Measurements from ENCODE around the gene SHISA7. TPM values are rescaled to one million over a fixed set of nuclear protein-coding genes. Genes with fewer than 3 reads are reported as not detected.

Gene SHISA7
- polyA plus RNA-seq, 1 of the 3 experiments (the other 2 are of a cell fraction) = 0.02 TPM

DNA sequence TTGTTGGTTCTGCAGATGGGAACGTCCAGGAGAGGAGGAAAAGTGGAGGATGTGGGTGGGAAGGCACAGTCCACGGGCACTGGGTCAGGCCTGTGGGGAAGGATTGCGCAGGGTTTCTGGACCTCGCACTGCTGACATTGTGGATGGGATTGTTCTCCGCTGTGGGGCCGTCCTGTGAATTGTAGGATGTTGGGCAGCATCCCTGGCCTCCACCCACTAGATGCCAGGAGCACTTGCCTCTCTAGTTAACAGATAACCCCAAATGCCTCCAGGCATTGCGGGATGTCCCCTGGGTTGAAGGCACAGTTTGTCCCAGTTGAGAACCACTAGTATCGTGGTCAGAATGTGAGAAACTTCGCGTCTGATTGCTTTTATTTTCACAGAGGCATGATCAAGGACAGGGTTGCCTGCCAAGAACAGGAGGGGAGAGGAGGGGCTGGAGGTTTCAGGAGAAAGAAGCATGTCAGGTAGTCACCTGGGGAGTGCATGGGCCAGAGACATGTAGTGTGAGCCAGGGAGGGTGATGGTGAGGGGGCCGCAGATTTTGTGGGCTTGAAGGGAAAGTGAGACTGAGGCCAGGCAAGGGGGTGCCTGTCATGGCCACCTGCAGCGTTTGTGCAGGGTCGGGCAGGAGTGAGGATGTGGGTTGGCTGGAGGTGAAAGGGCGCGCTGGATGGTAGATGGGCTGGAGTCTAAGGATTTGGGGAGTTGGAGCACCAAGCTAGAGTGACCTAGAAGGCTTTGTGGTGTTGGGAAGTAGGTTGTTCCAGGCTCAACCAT, 36.5 kb upstream of the SHISA7 start:
- Histone ChIP-seq H3K4me2 (no peak overlapping the region), H3K9ac (no peak overlapping the region), H3K4me3 (ENCODE audit: low read depth in 2 of 2, low read length in 1 of 2) (no peak overlapping the region), H3K27me3 (ENCODE audit: insufficient read depth) (no peaks in the 10 kb centered on the region), H3K4me1 (ENCODE audit: control insufficient read depth in 1 of 2, insufficient read depth in 2 of 2, low read depth in 1 of 2, low read length in 1 of 2) (peaks cover 17 to 23% of the 10 kb centered on the region in 2 experiments; a peak in 3 of 4 replicates), H3K79me2 (ENCODE audit: insufficient read depth) (peaks cover 35% of the 10 kb centered on the region), H3K9me3 (no peaks in the 10 kb centered on the region), H3F3A (replicated peaks; ENCODE audit: insufficient read depth) (peaks cover 6% of the 10 kb centered on the region), H3K27ac (ENCODE audit: low read depth in 2 of 2, low read length in 1 of 2) (no peak overlapping the region), H2AFZ (ENCODE audit: low read depth) (no peak overlapping the region), H4K20me1 (ENCODE audit: insufficient read depth) (no peaks in the 10 kb centered on the region), H3K9me2 (no peaks in the 10 kb centered on the region), H3K36me3 (replicated peaks in 1 of 2; ENCODE audit: control insufficient read depth in 1 of 2, insufficient read depth in 2 of 2, low read length in 1 of 2) (peaks cover 0 to 7% of the 10 kb centered on the region in 2 experiments)
- ChIA-PET CTCF (interaction anchor here (5.7 to 7.8 kb wide), 2 partner anchors 12 to 24 kb away, joined by 45 to 46 read pairs; no protein-coding TSS in a partner anchor), POLR2A (no interaction called here)
- no peak for TF ChIP-seq YY1 (IDR thresholded peaks at IDR 0.05; ENCODE audit: low read depth)
- TF ChIP-seq TAF1 (IDR thresholded peaks at IDR 0.05; ENCODE audit: borderline replicate concordance, low read depth, low read length) = no peak
- no peak for TF ChIP-seq RCOR1 (IDR thresholded peaks at IDR 0.05; ENCODE audit: low read length)
- no peak for DNase-seq
- WGBS (ENCODE audit: low lambda C conversion rate) = 88% methylated on average over 12 of the region's 15 CpGs

DNA sequence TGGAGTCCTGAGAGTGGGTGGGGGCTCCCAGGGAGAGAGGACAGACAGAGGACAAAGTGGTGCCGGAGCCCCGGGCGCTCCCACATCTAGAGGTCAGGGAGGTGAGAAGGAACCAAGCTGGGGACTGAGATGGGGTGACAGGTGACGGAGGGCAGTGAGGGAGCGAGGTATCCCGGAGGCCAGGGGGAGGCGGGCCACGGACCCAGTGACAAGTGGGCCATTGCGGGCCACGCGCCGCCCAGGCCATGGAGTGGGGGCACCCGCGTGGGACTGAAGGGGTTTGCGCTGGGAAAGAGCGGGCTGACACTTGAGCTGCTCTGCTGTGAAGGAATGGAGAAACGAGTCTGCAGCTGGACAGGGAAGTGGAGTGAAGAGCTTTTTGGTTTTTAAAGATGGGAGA, 35.9 kb upstream of the SHISA7 start:
- Histone ChIP-seq H3K9ac (no peak overlapping the region), H2AFZ (ENCODE audit: low read depth) (no peak overlapping the region), H3K4me2 (no peak overlapping the region), H3F3A (replicated peaks; ENCODE audit: insufficient read depth) (peaks cover 11% of the 10 kb centered on the region), H3K4me1 (ENCODE audit: control insufficient read depth in 1 of 2, insufficient read depth in 2 of 2, low read depth in 1 of 2, low read length in 1 of 2) (peaks cover 11 to 17% of the 10 kb centered on the region in 2 experiments; a peak in 3 of 4 replicates), H4K20me1 (ENCODE audit: insufficient read depth) (no peaks in the 10 kb centered on the region), H3K36me3 (replicated peaks in 1 of 2; ENCODE audit: control insufficient read depth in 1 of 2, insufficient read depth in 2 of 2, low read length in 1 of 2) (peaks cover 0 to 7% of the 10 kb centered on the region in 2 experiments), H3K27me3 (ENCODE audit: insufficient read depth) (no peaks in the 10 kb centered on the region), H3K79me2 (ENCODE audit: insufficient read depth) (peaks cover 31% of the 10 kb centered on the region), H3K9me2 (no peaks in the 10 kb centered on the region), H3K27ac (ENCODE audit: low read depth in 2 of 2, low read length in 1 of 2) (no peak overlapping the region), H3K4me3 (ENCODE audit: low read depth in 2 of 2, low read length in 1 of 2) (no peak overlapping the region), H3K9me3 (no peaks in the 10 kb centered on the region)
- POLR2A ChIA-PET = no interaction called here
- TF ChIP-seq GABPA (IDR thresholded peaks at IDR 0.05; ENCODE audit: low read depth) (no peak), YY1 (IDR thresholded peaks at IDR 0.05; ENCODE audit: low read depth) (no peak), SMC3 (IDR thresholded peaks at IDR 0.05; ENCODE audit: low read depth, low read length) (no peak), TCF12 (IDR thresholded peaks at IDR 0.05) (no peak), RFX5 (IDR thresholded peaks at IDR 0.05; ENCODE audit: low read length) (no peak), NFIC (IDR thresholded peaks at IDR 0.05; ENCODE audit: borderline replicate concordance) (no peak)
- TF ChIP-seq, protein P1, sequence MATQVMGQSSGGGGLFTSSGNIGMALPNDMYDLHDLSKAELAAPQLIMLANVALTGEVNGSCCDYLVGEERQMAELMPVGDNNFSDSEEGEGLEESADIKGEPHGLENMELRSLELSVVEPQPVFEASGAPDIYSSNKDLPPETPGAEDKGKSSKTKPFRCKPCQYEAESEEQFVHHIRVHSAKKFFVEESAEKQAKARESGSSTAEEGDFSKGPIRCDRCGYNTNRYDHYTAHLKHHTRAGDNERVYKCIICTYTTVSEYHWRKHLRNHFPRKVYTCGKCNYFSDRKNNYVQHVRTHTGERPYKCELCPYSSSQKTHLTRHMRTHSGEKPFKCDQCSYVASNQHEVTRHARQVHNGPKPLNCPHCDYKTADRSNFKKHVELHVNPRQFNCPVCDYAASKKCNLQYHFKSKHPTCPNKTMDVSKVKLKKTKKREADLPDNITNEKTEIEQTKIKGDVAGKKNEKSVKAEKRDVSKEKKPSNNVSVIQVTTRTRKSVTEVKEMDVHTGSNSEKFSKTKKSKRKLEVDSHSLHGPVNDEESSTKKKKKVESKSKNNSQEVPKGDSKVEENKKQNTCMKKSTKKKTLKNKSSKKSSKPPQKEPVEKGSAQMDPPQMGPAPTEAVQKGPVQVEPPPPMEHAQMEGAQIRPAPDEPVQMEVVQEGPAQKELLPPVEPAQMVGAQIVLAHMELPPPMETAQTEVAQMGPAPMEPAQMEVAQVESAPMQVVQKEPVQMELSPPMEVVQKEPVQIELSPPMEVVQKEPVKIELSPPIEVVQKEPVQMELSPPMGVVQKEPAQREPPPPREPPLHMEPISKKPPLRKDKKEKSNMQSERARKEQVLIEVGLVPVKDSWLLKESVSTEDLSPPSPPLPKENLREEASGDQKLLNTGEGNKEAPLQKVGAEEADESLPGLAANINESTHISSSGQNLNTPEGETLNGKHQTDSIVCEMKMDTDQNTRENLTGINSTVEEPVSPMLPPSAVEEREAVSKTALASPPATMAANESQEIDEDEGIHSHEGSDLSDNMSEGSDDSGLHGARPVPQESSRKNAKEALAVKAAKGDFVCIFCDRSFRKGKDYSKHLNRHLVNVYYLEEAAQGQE (IDR thresholded peaks at IDR 0.05; ENCODE audit: low read depth, low read length) = no peak
- TF ChIP-seq, protein P2, sequence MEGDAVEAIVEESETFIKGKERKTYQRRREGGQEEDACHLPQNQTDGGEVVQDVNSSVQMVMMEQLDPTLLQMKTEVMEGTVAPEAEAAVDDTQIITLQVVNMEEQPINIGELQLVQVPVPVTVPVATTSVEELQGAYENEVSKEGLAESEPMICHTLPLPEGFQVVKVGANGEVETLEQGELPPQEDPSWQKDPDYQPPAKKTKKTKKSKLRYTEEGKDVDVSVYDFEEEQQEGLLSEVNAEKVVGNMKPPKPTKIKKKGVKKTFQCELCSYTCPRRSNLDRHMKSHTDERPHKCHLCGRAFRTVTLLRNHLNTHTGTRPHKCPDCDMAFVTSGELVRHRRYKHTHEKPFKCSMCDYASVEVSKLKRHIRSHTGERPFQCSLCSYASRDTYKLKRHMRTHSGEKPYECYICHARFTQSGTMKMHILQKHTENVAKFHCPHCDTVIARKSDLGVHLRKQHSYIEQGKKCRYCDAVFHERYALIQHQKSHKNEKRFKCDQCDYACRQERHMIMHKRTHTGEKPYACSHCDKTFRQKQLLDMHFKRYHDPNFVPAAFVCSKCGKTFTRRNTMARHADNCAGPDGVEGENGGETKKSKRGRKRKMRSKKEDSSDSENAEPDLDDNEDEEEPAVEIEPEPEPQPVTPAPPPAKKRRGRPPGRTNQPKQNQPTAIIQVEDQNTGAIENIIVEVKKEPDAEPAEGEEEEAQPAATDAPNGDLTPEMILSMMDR (IDR thresholded peaks at IDR 0.05) = no peak
- WGBS (ENCODE audit: low lambda C conversion rate) = 95% methylated on average over 17 of the region's 17 CpGs
- DNase-seq = no peak
- CTCF ChIA-PET = interaction anchor here (5.7 to 7.8 kb wide), 2 partner anchors 12 to 25 kb away, joined by 45 to 46 read pairs; no protein-coding TSS in a partner anchor
